ENCODE data around the gene CMTR1.
"Not testable (repeated sequence)": the region's sequence is repeated elsewhere in the genome, so short reads cannot be mapped to it uniquely, and the experiment has no call there.

CMTR1 gene

GRCh38 chr6:37435816-37436215, 2.8 kb downstream of the CMTR1 start:
- DNase-seq (ENCODE audit: low spot score): no peak

- DNase-seq (ENCODE audit: low spot score): no peak
Observed at GRCh38 chr6:37438930-37439329, 5.9 kb downstream of the CMTR1 start.

DNA sequence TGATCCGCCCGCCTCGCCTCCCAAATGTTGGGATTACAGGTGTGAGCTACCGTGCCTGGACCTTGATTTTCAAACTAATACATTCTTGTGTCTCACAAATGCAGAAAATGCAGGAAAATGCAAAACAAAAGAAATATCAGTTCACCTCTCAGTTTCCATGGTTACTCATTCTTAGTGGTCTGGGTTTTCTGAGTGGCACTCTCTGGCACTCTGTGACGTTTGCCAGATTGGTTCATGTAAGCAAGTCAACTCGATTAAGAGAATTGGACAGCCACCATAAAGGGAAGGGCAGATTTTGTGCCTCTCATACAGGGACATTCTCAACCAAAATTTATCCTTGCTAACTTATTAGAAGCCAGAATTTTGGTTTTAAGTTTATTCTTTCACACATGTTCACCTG, 8.6 kb downstream of the CMTR1 start:
- no peak for DNase-seq (ENCODE audit: low spot score)

DNA sequence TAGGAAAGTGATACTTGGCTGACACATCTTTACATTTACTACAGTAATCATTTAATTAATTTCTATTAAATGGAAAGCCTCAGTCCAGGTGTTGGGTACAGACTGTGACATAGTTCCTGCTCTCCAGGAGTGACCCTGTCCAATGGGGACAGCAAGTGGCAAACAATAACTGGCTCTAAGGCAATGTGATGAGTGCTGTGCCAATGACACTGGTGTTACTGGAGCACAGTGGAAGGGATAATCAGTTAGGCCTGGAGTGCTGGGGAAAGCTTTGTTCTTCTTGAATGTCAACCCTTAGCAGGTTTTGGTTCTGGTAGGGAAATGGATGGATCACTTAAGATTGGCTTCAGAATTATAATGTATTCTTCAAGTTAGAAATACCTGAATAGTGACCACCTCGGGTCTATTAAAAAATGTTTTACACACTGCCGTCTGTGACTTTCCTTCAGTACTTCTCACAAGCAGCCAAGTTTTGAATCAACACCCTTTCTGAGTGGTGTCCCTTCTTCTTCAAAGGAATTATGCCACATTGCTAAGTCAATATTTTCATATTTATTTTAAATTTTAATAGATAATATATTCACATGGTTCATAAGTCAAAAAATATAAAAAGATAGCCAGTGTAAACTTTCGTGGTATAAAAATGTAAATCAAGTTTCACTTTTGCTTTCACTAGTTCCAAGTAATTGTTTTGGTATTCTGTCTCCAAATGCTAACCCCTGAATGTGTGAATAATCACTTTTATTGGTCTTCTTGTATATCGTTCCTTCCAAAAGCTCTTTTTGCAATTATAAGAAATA, 9.6 kb downstream of the CMTR1 start:
- DNase-seq (ENCODE audit: low spot score): no peak

- DNase-seq (ENCODE audit: low spot score): not testable (repeated sequence)
Observed at GRCh38 chr6:37443216-37443542, 10.2 kb downstream of the CMTR1 start.

GRCh38 chr6:37449984-37450383, 17.0 kb downstream of the CMTR1 start:
- DNase-seq (ENCODE audit: low spot score): no peak

DNA sequence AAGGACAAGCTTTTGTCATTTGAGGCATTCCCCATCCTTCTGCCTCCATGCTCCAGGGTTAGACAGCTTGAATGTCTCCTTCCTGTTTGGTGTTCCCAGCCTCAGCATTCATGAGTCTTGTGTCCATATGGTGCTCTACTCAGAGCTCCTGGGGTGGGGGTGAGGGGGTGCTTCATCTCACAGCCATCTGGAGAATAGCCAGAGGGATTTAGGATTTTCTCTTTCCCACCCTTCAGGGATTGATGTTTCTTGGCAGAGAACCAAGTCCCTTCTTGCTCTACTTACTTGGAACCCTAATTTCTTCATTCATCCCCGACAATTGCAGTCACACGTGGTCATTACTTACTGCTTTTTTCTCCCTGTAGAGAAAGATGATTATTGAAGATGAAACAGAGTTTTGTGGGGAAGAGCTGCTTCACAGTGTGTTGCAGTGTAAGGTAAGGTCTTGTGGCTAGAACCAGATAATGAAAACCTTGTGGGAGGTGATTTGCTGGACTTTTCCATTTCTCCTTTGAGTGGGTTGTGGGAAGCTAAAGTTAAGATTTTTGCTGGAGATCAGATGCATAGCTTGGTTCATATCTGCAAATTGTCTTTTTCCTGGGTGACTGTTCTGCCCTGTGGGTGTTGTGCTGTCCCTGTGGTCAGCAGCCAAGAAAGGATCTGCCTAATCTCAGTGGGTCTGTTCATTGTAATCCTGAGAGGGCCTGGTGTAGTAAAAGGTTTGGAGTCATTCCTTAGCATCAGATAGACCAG, 18.6 kb downstream of the CMTR1 start:
- no peak for DNase-seq (ENCODE audit: low spot score)

GRCh38 chr6:37452522-37452921, 19.5 kb downstream of the CMTR1 start:
- DNase-seq (ENCODE audit: low spot score): no peak

GRCh38 chr6:37454420-37455140, 21.6 kb downstream of the CMTR1 start:
- DNase-seq (ENCODE audit: low spot score): no peak

DNA sequence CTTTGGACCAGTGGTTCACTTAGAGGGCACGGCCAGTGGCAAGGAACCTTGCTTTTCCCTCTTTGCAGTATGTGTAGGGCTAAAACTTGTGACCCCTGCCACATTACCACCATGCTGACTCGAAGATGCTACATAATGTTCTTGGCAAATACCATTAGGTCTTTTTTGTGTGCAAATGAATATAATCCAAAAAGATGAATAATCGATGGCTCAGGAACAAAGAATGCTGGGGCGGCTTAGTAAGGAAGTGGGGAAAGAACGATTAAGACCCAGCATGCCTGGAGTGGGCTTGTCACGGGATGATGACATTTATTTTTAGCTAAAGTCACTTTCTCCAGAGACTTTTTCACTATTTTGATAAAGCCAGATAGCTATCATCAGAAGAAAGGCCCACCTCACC, 23.1 kb downstream of the CMTR1 start:
- no peak for DNase-seq (ENCODE audit: low spot score)

GRCh38 chr6:37456816-37457560, 24.0 kb downstream of the CMTR1 start:
- no peak for DNase-seq (ENCODE audit: low spot score)

- no peak for DNase-seq (ENCODE audit: low spot score)
Observed at GRCh38 chr6:37459981-37460800, 27.2 kb downstream of the CMTR1 start.

- no peak for DNase-seq (ENCODE audit: low spot score)
Observed at GRCh38 chr6:37460805-37461204, 27.8 kb downstream of the CMTR1 start.

DNA sequence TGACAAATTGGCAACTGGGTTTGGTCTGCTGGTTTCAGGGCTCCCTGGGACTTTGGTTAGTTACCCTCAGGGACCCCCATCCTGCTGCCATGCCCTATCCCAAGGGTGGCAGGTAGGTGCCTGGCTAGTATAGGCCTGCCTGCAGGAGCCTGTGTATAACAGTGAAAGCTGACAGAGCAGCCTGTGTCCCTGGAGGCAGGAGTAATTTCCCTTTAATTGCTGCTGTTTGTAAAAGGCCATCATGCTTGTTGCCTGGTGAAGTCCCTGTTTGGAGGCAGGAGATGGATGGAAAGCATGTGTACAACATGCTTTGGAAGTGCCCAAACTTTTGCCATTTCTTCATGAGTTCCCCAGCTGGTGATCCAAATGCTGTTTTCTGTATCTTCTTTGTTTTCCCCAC, 30.1 kb downstream of the CMTR1 start:
- DNase-seq (ENCODE audit: low spot score): no peak

DNA sequence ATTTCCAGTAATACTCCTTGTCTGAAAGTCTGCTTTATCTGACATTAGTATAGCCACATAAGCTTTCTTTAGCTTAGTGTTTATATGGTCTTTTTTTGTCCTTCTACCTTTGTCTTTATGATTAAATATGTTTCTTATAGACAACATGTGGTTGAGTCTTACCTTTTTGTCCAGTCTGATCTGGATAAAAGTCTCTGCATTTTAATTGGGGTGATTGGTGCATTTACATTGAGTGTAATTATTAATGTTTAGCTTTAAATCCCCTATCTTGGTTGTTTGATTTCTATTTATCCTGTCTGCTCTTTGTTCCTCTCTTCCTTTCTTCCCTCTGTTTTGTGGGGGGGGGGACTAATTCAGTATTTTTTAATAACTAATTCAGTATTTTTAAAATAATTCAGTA, 34.7 kb downstream of the CMTR1 start:
- DNase-seq (ENCODE audit: low spot score): no peak

- DNase-seq (ENCODE audit: low spot score): peak; percentile 30
Observed at GRCh38 chr6:37473364-37474095, 40.5 kb downstream of the CMTR1 start.

- no peak for DNase-seq (ENCODE audit: low spot score)
Observed at GRCh38 chr6:37474316-37474715, 41.3 kb downstream of the CMTR1 start.

DNA sequence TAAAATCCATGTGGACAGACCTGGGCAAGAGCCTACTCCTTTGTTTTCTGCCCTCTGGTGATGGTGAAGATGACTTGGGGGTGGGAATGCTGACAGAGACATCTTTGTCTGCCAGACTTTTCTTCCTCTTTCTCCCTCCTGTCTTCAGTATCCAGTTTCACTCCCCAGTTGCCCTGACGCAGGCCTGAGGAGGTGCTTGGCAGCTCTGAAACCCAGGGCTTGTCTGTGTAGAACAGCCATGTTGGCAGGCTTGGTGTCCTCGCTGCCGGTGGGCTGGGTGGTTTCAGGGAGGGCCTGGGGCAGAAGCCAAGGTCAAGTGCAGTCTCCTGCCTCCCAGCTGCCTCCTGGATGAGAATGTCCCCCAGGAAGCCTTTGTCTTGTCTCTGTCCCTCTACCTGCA, 44.2 kb downstream of the CMTR1 start:
- DNase-seq (ENCODE audit: low spot score): no peak

DNA sequence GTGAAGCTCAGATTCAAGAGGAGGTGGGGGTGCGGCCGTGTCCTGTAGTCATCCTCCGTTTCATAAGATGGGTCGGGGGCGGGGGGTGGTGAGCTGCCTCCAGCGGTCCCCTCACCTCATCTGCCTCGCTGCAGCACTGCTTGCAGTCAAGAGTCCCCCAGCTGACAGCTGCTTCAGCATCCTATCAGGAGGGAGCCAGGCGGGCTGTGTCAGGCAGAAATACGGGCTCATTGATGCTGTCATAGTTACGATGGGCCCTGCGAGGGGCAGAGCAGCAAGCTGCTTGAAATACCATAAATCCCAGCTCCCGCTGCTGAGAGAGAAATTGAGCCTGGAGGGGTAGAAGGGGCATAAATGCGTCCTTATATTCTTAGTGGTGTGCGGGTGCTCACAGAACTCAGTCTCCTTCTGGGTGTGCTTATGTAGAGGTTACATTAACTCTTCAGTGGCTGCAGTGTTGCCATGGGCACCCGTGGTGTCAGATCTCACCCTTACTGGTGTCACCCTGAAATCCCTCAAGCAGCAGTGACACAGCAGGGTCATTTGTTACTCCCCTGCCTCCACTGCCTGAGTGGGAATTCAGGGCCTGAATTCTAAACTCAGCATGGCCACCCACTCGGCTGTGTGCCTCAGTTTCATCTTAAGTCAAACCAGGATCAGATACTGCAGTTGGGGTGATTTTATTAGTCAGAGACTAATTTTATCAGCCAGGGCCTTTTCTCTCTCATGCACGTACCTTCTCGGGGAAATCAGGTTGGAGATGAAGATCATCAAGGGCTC, 44.8 kb downstream of the CMTR1 start:
- DNase-seq (ENCODE audit: low spot score): no peak

DNA sequence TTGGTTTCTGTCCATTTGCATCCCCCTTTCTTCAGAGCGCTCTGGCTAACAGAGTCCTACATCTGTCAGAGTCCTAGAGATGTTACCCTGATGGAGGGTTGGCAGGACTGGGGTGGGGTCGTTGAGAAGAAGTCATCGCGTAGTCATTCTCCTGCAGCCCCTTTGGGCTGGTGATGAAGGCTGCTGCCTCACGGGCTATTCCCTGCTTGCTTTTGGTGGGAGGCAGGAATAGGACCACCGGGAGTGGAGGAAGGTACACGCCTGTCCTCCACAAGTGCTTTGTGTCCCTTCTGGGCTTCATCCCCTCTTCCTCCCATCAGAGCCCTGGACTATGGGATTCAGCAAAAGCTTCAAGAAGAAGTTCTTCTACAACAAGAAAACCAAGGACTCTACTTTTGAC, 45.8 kb downstream of the CMTR1 start:
- no peak for DNase-seq (ENCODE audit: low spot score)
